Stimulated activated CD8-positive, alpha-beta memory T cell treated with anti-CD3 and anti-CD28 coated beads, Interleukin-15, amount 100 ng/mL, for 1 hour (primary cell): ENCODE results near the gene SCD5.

Experiments
- DNase-seq: peaks from one replicate; pipeline ENCODE4 v3.0.0-alpha.2; 2020; ENCODE audit warnings: low read depth

Gene SCD5

GRCh38 chr4:82797040-82797404, 1.6 kb downstream of the SCD5 start:
- no peak for DNase-seq

GRCh38 chr4:82792912-82793649, 5.5 kb downstream of the SCD5 start:
- DNase-seq, result no peak

- no peak for DNase-seq
Observed at GRCh38 chr4:82791179-82791578, 7.4 kb downstream of the SCD5 start.

GRCh38 chr4:82790060-82790660, 8.4 kb downstream of the SCD5 start:
- no peak for DNase-seq

- no peak for DNase-seq
Observed at GRCh38 chr4:82789025-82789776, 9.4 kb downstream of the SCD5 start.

GRCh38 chr4:82787342-82787741, 11.3 kb downstream of the SCD5 start:
- no peak for DNase-seq

- DNase-seq, result no peak
Observed at GRCh38 chr4:82786828-82787227, 11.8 kb downstream of the SCD5 start.

GRCh38 chr4:82785611-82786400, 12.8 kb downstream of the SCD5 start:
- no peak for DNase-seq

- no peak for DNase-seq
Observed at GRCh38 chr4:82784681-82785610, 13.7 kb downstream of the SCD5 start.

- no peak for DNase-seq
Observed at GRCh38 chr4:82782626-82783345, 15.8 kb downstream of the SCD5 start.

- no peak for DNase-seq
Observed at GRCh38 chr4:82780752-82781231, 17.8 kb downstream of the SCD5 start.

GRCh38 chr4:82780170-82780751, 18.3 kb downstream of the SCD5 start:
- DNase-seq, result no peak

GRCh38 chr4:82779032-82779431, 19.6 kb downstream of the SCD5 start:
- no peak for DNase-seq

- no peak for DNase-seq
Observed at GRCh38 chr4:82777857-82778525, 20.6 kb downstream of the SCD5 start.

- no peak for DNase-seq
Observed at GRCh38 chr4:82776925-82777542, 21.6 kb downstream of the SCD5 start.

- no peak for DNase-seq
Observed at GRCh38 chr4:82775243-82775642, 23.4 kb downstream of the SCD5 start.

- no peak for DNase-seq
Observed at GRCh38 chr4:82774711-82775171, 23.9 kb downstream of the SCD5 start.

- no peak for DNase-seq
Observed at GRCh38 chr4:82773057-82773456, 25.5 kb downstream of the SCD5 start.

- no peak for DNase-seq
Observed at GRCh38 chr4:82770607-82771006, 28.0 kb downstream of the SCD5 start.
